Activated CD8-positive, alpha-beta memory T cell treated with anti-CD3 and anti-CD28 coated beads for 48 hours (primary cell): ENCODE data around the gene GPR55.

Experiments used
- DNase-seq, 3 experiments: peaks; one replicate each; pipeline ENCODE4 v3.0.0-alpha.2; 2020; ENCODE audit warnings: low read depth in 2 of 3, low spot score in 2 of 3

Gene GPR55

DNA sequence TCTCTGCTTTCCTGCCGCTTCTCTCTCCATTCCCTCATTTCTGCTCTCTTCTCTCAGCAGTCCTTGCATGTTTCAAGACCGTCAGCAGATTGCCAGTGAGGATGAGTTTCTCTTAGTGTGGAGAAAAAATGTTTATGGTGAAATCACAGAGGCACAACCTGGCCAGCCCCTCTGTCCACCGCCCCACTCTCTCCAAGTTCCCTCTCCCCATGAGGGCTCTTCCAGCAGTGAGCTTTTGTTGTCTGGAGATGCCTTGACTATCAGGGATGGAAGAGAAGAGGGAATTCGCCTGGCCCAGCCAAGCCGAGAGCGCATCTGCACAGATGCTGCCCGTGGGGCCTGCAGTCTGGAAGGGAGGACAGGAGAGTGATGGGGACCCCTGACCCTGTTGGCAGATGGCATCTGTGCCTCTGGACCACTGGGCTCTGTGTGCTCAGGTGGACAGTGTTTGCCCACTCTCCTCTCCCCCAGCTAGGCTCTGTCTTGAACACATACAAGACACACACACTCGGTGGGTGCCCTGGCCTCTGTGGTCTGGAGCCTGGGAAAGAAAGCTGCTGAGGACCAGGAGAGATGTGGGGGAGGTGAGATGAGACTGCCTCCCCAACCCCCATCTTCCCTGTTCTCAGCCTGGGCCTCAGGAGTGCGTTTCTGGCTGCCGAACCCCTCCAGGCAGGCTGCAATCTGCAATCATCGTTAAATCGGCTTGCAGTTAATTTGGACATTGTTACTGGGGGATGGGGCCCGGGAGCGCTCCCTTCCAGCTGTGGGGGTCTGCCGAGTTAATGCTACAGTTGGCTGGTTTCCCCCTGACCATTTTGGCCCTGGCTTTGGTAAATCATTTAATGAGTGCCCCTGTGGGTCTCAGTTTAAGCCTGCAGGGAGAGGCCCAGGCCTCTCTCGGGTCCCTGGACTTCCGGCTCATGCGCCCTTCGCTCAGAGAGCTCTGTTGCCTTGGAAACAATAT is 55.8 kb downstream of the GPR55 start:
- no peak for DNase-seq

DNA sequence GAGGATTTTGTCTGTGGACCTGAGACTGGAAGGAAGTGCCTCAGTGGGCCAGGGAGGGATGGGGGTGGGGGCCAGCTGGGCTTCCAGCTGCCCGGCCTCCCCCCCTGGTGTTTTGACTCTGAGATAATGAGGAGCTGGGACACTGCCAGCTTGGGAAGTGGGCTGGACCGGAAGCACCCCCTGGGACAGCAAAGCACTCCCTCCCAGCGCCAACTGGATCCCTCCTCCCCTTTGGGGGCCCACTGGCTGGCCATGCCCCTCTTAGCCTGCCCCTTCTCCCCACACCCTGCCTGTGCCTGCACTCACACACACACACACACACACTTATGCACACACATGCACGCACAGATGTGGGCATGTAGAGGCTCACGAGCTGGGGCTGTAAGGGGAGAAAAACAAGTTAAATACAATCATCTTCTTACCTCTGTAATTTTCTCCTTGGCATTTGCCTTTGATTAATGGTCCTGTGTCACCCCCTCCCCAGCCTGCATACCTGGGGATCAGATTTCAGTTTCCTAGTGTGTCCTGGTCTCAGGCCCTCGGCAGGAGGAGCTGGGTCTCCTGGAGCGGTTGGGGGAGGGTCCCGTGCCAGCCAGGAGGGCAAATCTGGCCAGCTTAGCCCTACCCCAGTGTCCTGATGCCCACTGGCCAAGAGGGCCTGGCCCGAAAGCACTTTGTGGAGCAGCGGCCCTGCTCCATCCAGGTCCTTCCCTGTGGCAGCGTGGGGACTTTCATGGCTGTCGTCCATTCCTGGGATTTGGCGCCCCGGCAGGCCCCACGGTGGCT is 56.7 kb downstream of the GPR55 start:
- no peak for DNase-seq

DNA sequence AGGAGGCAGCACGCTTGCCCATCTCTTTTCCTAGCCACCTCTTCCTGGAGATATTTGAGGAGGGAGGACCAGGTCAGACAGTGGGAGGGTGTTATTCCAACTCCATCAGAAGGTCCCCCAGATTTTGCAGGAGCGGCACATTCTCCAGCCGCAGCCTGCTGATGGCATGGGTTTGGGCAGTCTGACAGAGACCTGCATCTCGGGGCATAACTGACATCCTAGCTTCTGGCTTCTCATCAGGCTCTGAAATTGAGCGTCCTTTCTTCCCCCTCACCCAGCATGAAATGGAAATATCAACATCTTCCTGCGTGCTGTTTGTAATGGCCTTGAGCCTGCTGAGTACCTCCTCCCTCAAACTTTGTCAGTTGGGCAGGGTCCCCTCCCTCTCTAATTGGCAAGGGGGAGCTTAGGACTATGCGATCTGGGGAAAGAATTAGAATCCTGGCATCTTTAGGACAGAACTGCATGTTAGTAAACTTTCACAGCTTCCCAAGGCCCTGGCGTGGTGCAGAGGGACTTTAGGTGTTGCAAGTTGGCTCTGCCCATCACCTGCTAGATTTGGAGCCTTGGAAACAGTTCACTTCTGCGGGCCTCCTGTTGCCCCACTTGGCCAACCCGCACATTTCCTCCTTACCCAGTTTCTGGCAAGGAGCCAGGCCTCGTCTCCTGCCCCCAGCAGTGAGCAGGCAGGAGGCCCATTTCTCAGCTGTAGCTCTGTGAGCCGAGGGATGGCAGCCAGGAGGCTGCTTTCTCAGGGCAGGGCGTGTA is 58.1 kb downstream of the GPR55 start:
- no peak for DNase-seq

DNA sequence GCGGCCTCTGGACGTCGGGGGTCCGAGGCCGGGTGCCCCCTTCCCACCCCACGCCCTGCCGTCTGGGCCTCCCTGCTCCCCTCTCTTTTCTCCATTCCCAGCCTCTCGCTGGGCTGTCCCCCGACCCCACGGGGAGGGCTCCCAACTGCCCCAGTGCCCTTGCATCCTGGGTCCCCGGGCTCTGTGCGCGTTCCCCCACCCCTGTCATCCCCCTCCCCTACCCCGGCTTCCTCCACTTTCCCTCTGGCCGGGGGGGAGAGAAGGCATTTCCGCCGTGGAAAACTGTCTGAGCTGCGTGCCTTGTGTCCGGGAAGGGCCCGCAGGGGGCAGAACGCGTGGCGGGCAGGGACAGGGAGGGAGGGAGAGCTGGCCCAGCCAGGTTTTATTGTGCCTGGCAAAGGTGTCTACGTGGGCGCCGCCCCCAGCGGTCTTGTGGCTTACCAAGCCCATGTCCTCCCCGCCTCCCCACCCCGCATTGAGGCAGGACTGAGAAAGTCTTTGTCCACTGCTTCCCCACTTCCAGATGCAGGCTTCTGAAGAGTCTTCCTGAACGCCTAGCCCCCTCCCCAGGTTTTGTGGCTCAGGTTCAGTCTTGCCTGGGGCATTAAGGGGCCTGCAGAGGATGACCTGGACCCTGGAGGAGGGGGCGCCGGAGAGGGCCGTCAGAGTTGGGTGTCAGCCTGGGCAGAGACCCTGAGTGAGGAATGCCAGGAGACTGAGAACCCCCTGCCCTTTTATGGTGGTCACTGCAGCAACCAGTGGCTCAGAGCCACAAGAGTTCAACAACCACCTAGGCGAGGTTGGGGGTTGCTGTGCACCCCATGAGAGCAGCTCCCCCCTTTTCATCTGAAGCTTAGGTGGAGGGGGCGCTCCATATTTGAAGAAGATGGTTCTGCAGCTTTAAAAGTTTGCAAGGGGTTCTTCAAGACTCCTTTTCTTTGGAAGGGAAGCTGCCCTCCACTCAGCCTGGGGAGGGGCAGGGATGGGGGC is 59.0 kb downstream of the GPR55 start:
- no peak for DNase-seq

DNA sequence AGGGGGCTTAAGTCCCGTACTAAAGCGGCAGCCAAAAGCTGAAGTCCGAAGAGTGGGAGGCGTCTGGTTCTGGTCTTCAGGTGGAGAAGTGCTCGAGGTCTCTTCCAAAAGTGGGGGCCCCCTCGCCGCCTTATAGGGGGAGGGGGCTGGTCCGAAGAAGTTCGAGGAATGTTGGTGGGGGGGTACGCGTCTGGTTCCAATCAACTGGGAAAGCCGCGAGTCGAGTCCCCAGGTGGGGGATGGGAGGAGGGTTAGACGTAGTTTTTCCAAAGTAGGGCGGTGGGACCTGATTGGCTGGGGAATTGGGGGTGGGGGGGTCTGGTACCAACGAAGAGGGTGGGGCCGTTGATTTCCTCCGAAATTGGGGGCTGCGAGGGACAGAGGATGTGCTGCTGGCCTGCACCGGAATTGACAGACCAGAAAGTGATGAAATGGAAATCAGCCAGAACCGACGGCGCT is 59.7 kb downstream of the GPR55 start:
- DNase-seq: no peak

DNA sequence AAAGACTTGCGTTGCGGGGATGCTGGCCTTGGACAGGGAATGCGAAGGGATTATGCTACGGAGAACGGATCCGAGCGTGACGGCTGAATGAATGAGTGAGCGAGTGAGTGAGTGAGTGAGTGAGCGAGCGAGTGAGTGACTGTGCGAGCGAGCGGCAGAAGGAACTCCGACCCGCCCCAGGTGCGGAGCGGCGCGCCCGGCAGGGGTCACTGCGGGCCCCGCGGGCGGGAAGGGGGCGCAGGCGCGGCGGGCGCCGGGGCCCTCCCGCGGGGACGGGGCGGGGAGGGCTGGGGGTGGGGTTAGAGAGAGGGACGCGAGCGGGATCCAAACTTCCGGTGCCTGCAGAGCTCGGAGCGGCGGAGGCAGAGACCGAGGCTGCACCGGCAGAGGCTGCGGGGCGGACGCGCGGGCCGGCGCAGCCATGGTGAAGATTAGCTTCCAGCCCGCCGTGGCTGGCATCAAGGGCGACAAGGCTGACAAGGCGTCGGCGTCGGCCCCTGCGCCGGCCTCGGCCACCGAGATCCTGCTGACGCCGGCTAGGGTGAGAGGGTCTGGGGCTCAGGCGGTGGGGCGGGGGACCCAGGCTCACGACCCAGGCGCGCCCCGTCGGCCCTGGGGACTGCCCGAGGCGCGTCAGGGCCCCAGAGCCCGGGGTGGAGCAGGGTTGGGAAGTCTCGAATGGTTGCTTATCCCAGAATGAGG is 60.3 kb downstream of the GPR55 start, which contains the start of gene ITM2C:
TSS of gene ITM2C (plus strand) at position 338 of the 702 bp plus-strand sequence. CDS start at position 422, 84 bp downstream.
- peak in 1 of 3 experiments; percentile 60 for DNase-seq

DNA sequence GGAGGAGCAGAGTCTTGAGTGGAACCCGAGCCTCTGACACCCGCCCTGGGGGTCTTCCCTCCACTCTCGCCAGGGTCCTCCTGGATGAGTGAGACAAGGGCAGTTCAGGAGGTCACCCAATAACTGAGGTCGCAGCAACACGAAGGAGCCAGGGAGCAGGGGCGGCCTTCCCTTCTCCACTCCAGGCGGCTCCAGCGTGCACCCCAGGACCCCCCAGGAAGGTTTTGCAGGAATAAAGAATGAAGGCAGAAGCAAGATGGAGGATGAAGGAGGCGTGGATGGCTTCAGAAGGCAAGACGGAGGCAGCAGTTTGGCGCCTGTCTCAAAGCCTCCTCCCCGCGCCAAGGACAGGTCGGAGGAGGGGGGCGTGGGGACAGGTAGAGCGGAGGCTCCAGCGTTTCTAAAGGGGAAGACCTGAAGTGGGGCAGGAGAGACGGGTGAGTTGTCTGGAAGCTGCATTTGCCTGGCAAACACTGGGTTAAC is 60.9 kb downstream of the GPR55 start:
- DNase-seq: no peak

DNA sequence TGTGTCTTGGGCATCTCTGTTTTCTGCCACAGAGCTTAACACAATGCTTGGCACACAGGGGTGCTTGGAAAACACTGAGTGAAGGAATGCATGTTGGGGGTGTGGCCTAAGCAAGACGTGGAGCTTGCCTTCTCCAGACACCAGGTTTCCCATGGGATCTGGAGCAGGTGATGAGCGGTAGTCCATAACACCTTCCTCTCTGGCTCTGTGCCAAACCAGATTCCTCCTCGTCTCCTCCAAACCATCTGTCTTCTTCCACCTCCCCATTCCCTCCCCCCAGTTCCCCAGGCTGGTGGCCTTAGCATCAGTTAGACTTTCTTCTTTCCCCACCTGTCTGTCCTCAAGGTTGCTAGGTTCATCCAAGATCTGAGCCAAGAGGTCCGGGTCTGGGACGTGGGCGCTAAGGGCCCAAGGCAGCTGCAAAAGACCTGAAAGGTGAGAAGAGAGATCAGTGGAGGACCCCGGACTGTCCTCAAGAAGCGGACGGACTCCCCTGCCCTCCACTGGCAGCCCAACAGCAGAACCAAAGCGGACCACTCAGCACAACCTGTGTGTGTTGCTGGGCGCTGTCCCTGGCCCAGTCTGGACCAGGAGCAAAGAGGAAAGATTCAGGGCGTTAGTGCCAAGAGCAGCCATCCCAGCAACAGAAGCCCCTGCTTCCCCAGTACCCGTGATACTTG is 61.5 kb downstream of the GPR55 start:
- no peak for DNase-seq

DNA sequence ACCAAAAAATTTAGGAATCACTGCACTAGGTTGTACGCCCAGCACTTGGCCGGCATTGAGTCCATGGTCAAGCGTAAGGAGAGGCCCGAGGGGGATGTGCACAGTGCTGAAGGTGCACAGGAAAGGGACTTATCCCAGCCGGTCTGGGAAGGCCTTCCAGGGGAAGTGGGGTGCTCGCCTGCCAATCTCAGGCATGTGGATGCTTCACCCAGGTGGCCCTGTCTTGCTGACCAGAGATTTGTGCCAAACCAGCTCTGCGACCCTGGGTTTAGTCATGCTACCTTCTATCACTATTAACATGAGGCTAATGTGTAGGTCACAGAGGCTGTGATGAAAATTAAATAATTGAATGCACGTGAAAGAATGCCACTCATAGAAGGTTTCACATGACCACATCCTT is 62.0 kb downstream of the GPR55 start:
- no peak for DNase-seq

DNA sequence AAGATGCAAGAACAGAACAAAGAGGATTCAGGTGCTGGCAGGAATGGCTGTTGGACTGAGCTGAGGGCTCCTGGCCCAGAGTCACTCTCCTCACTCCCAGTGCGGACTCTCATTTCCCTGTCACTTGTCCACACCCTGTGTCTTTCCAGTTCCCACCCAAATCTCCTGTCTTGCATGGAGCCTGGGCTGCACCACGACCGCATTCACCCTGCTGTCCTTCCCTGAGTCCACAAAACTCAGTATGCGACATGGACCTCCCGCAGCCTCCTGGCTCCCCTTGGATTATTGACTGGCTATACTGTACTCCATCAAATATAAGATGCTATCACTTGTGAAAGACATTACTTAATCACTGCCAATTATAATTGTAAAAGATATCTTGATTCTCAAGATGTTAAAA is 62.8 kb downstream of the GPR55 start:
- DNase-seq: no peak

DNA sequence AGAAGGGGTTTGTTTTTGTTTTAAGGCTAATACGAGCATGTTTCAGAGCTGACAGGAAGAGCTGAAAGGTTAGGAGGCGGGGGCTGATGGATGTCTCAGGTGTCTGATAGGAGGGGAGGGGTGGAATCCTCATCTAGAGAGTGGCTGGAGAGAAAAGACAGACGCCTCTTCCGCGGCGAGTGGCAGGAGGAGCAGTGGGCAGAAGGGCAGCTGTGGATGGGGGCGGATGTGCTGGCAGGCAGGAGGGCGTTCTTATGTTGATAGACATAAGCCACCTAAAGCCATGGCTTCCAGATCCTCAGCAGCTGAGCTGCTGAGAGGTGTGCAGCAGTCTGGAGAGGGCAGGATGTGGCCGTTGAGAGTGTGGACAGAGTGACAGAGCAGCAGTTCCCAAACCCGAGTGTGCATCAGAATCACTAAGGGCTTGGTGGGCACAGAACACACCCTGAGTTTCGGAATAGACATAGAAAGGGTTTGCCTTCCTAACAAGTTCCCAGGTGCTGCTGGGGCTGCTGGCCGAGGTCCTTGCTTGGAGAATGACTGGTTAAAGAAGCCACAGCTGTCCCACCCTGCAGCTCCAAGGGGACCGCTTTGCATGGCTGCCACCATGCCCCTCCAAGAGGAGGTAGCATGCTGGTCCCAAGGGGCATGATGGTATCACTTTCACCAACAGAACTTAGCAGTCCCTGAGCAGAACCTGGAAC is 63.3 kb downstream of the GPR55 start:
- DNase-seq: no peak
